Kidney (tissue), 14 donors: ENCODE results near the gene ALPP. TPM values are rescaled to one million over a fixed set of nuclear protein-coding genes. Genes with fewer than 3 reads are reported as not detected.

ENCODE experiments used
- DNase-seq, 5 donors: peaks; one replicate each; pipeline ENCODE4 v3.0.0-alpha.2; 2013 to 2020
- FAIRE-seq: peaks from 2 replicates; lab custom pipeline; 2012; peaks lifted over from hg19 to GRCh38; lab: Jason Lieb, UNC
- H3K27ac ChIP-seq, 2 donors: one replicate each; pipeline ENCODE4 v1.7.0; 2013; ENCODE audit warnings: low read depth in 2 of 2, low read length in 2 of 2, inconsistent platforms in 1 of 2
- H3K27me3 ChIP-seq: one replicate; pipeline ENCODE4 v1.7.1; 2013; ENCODE audit warnings: low read length, inconsistent platforms; ENCODE audit not compliant: control insufficient read depth, insufficient read depth
- H3K36me3 ChIP-seq, 3 donors: one replicate each; pipeline versions ENCODE4 v1.7.0 to v1.7.1; 2013; ENCODE audit warnings: low read length in 3 of 3, control low read depth in 1 of 3, inconsistent platforms in 1 of 3; ENCODE audit not compliant: insufficient read depth in 3 of 3, control insufficient read depth in 2 of 3
- H3K4me1 ChIP-seq, 3 donors: one replicate each; pipeline versions ENCODE4 v1.7.0 to v1.7.1; 2013; ENCODE audit warnings: low read length in 3 of 3, inconsistent platforms in 1 of 3, low read depth in 1 of 3; ENCODE audit not compliant: control insufficient read depth in 2 of 3, insufficient read depth in 2 of 3
- H3K4me3 ChIP-seq, 3 donors: one replicate each; pipeline versions ENCODE4 v1.7.0 to v1.8.1; 2013; ENCODE audit warnings: low read length in 3 of 3, control low read depth in 1 of 3, inconsistent platforms in 1 of 3
- H3K9ac ChIP-seq, 3 donors: one replicate each; pipeline versions ENCODE4 v1.7.0 to v1.7.1; 2013; ENCODE audit warnings: low read length in 3 of 3, control low read depth in 1 of 3, inconsistent platforms in 1 of 3
- H3K9me3 ChIP-seq, 3 donors: one replicate each; pipeline versions ENCODE4 v1.7.0 to v1.7.1; 2013; ENCODE audit warnings: low read length in 3 of 3, control low read depth in 1 of 3, inconsistent platforms in 1 of 3; ENCODE audit not compliant: control insufficient read depth in 2 of 3, insufficient read depth in 1 of 3
- CTCF ChIP-seq: IDR thresholded peaks from 3 replicates; pipeline ENCODE4 v1.5.1; 2012; ENCODE audit warnings: mild to moderate bottlenecking, moderate library complexity, borderline replicate concordance; ENCODE audit not compliant: insufficient read depth; ENCODE audit errors: extremely low read depth
- intact Hi-C: fragments of 100-400 bp; cut with DNase I; formaldehyde crosslinking; loops from one replicate; pipeline ENCODE4 v1.11.1; 2022
- polyA plus RNA-seq: library from polyadenylated mRNA; stranded (reverse); fragments of 350-450 nt; fragmentation: Illumina TruSeq; extraction: RNeasy Lipid Tissue Mini Kit (QIAGEN cat#74804); gene quantifications from one replicate; pipeline ENCODE4 v1.2.3, GENCODE V29; 2014; ENCODE audit warnings: low read depth, low replicate concordance; ENCODE audit not compliant: insufficient read depth
- total RNA-seq: library from RNA; stranded (reverse); fragmentation: NEBNext Ultra II Directional; extraction: Animal tissue kit (Norgen Biotek cat#: 25700); gene quantifications from one replicate; pipeline ENCODE4 v1.2.1, GENCODE V29; 2021
- donor health status: control.
- donor health status: control.
- donor health status: control.
- donor health status: control.
- donor health status: control.
- donor health status: DM: yes; HTN: yes; CAD: no.
- donor health status: Normal renal cell carcinoma (clear cell type).

The ALPP gene
- total and polyA plus RNA-seq, 2 donors from 2014 or later: not detected

GRCh38 chr2:232395586-232395985 lies 17.0 kb downstream of the ALPP start:
- Histone ChIP-seq H3K27ac (no peak overlapping the region), H3K9ac (no peak overlapping the region), H3K4me1 (no peaks in the 10 kb centered on the region), H3K27me3 (no peaks in the 10 kb centered on the region), H3K9me3 (no peaks in the 10 kb centered on the region), H3K36me3 (no peaks in the 10 kb centered on the region), H3K4me3 (no peak overlapping the region)
- DNase-seq (no peak), FAIRE-seq (no peak)
- intact Hi-C loops: no loop called here
- TF ChIP-seq CTCF: no peak

GRCh38 chr2:232396683-232397082 lies 18.1 kb downstream of the ALPP start:
- intact Hi-C loops: no loop called here
- H3K27ac ChIP-seq: no peak overlapping the region
- TF ChIP-seq CTCF: no peak
- no peak overlapping the region for H3K9ac ChIP-seq
- FAIRE-seq (no peak), DNase-seq (no peak)
- no peaks in the 10 kb centered on the region for H3K9me3 ChIP-seq
- H3K27me3 ChIP-seq: no peaks in the 10 kb centered on the region
- H3K36me3 ChIP-seq: no peaks in the 10 kb centered on the region
- no peak overlapping the region for H3K4me3 ChIP-seq
- no peaks in the 10 kb centered on the region for H3K4me1 ChIP-seq

GRCh38 chr2:232398293-232399034 lies 19.9 kb downstream of the ALPP start:
- H3K27ac ChIP-seq: no peak overlapping the region
- H3K4me1 ChIP-seq: no peaks in the 10 kb centered on the region
- no peak for TF ChIP-seq CTCF
- FAIRE-seq (no peak), DNase-seq (no peak)
- no peaks in the 10 kb centered on the region for H3K27me3 ChIP-seq
- H3K9ac ChIP-seq: no peak overlapping the region
- no peaks in the 10 kb centered on the region for H3K36me3 ChIP-seq
- intact Hi-C loops: no loop called here
- H3K9me3 ChIP-seq: no peaks in the 10 kb centered on the region
- no peak overlapping the region for H3K4me3 ChIP-seq
